ENCODE data around the gene AHCYL2.

DNA sequence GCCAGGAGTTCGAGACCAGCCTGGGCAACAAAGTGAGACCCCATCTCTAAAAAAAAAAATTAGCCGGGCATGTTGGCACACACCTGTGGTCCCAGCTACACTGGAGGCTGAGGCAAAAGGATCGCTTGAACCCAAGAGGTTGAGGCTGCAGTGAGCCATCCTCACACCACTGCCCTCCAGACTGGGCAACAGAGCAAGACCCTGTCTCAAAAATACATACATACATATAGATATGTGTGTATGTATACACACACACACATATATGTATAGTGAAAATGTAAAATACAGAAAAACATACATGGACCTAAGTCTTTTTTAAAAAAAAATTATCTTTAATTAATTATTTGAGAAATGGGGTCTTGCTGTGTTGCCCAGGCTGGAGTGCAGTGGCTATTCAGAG is 30.9 kb upstream of the AHCYL2 start:
- TF ChIP-seq POLR2AphosphoS5 (IDR thresholded peaks at IDR 0.05; ENCODE audit: low read depth, low read length) (no peak), SIN3A (IDR thresholded peaks at IDR 0.05; ENCODE audit: borderline replicate concordance, insufficient read depth, low read length) (no peak), TAF1 (IDR thresholded peaks at IDR 0.05; ENCODE audit: borderline replicate concordance, insufficient read depth, low read length) (no peak)
- TF ChIP-seq, protein P1, sequence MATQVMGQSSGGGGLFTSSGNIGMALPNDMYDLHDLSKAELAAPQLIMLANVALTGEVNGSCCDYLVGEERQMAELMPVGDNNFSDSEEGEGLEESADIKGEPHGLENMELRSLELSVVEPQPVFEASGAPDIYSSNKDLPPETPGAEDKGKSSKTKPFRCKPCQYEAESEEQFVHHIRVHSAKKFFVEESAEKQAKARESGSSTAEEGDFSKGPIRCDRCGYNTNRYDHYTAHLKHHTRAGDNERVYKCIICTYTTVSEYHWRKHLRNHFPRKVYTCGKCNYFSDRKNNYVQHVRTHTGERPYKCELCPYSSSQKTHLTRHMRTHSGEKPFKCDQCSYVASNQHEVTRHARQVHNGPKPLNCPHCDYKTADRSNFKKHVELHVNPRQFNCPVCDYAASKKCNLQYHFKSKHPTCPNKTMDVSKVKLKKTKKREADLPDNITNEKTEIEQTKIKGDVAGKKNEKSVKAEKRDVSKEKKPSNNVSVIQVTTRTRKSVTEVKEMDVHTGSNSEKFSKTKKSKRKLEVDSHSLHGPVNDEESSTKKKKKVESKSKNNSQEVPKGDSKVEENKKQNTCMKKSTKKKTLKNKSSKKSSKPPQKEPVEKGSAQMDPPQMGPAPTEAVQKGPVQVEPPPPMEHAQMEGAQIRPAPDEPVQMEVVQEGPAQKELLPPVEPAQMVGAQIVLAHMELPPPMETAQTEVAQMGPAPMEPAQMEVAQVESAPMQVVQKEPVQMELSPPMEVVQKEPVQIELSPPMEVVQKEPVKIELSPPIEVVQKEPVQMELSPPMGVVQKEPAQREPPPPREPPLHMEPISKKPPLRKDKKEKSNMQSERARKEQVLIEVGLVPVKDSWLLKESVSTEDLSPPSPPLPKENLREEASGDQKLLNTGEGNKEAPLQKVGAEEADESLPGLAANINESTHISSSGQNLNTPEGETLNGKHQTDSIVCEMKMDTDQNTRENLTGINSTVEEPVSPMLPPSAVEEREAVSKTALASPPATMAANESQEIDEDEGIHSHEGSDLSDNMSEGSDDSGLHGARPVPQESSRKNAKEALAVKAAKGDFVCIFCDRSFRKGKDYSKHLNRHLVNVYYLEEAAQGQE (IDR thresholded peaks at IDR 0.05; ENCODE audit: insufficient read depth in 1 of 2, low read depth in 2 of 2, low read length in 2 of 2) = no peak

Measured in PFSK-1 (cell line).